ENCODE data around the gene UBC.
A peak's percentile ranks its signal among the peaks of the same experiment; 100 is the strongest.

Gene UBC

GRCh38 chr12:124940393-124941169, 26.1 kb upstream of the UBC start (continued):
- no peak for TF ChIP-seq ZNF132 (tag by site-specific recombination; IDR thresholded peaks at IDR 0.05; ENCODE audit: borderline replicate concordance)
- no peak for TF ChIP-seq FEZF1 (tag by site-specific recombination; IDR thresholded peaks at IDR 0.05)
- peak; percentile 86; the same call in 1 of the 2 replicates for TF ChIP-seq ZNF423 (tag by site-specific recombination; IDR thresholded peaks at IDR 0.05)
- no peak for TF ChIP-seq ZNF174 (tag by site-specific recombination; IDR thresholded peaks at IDR 0.05)
- peak; percentile 65 for TF ChIP-seq PATZ1 (tag by site-specific recombination; IDR thresholded peaks at IDR 0.05)
- TF ChIP-seq HOXA7 (CRISPR knock-in tag; IDR thresholded peaks at IDR 0.05; ENCODE audit: borderline replicate concordance) = no peak
- no peak for TF ChIP-seq ZNF350 (tag by site-specific recombination; IDR thresholded peaks at IDR 0.05)
- no peak for TF ChIP-seq ZNF266 (tag by site-specific recombination; IDR thresholded peaks at IDR 0.05; ENCODE audit: low read depth)
- peak; percentile 6; the same call in 1 of the 2 replicates for TF ChIP-seq PRDM1 (tag by site-specific recombination; IDR thresholded peaks at IDR 0.05)
- TF ChIP-seq ZNF768 (tag by site-specific recombination; IDR thresholded peaks at IDR 0.05) = no peak
- TF ChIP-seq ZXDB (tag by site-specific recombination; IDR thresholded peaks at IDR 0.05) = peak; percentile 70
- no peak for TF ChIP-seq ZNF112 (tag by site-specific recombination; IDR thresholded peaks at IDR 0.05)
- TF ChIP-seq ZNF362 (tag by site-specific recombination; IDR thresholded peaks at IDR 0.05) = no peak
- TF ChIP-seq ZNF184 (tag by site-specific recombination; IDR thresholded peaks at IDR 0.05) = no peak
- no peak for TF ChIP-seq ZNF521 (tag by site-specific recombination; IDR thresholded peaks at IDR 0.05)
- TF ChIP-seq ZNF133 (tag by site-specific recombination; IDR thresholded peaks at IDR 0.05) = no peak
- TF ChIP-seq ZNF404 (tag by site-specific recombination; IDR thresholded peaks at IDR 0.05) = no peak
- no peak for TF ChIP-seq ZNF473 (tag by site-specific recombination; IDR thresholded peaks at IDR 0.05)
- TF ChIP-seq ZNF394 (tag by site-specific recombination; IDR thresholded peaks at IDR 0.05; ENCODE audit: borderline replicate concordance) = peak; percentile 63
- no peak for TF ChIP-seq ZNF530 (tag by site-specific recombination; IDR thresholded peaks at IDR 0.05; ENCODE audit: low read depth)
- TF ChIP-seq GLI4 (tag by site-specific recombination; IDR thresholded peaks at IDR 0.05) = no peak
- TF ChIP-seq ZNF335 (tag by site-specific recombination; conservative IDR thresholded peaks at IDR 0.05) = no peak
- TF ChIP-seq ZNF837 (tag by site-specific recombination; IDR thresholded peaks at IDR 0.05) = no peak
- no peak for TF ChIP-seq ZNF791 (tag by site-specific recombination; IDR thresholded peaks at IDR 0.05)
- no peak for TF ChIP-seq ZNF514 (tag by site-specific recombination; IDR thresholded peaks at IDR 0.05)
- TF ChIP-seq ZNF701 (tag by site-specific recombination; IDR thresholded peaks at IDR 0.05) = no peak

- Histone ChIP-seq H3K27ac (ENCODE audit: extremely low read depth, low read depth, low read length) (peak overlapping the region; percentile 72), H3K4me3 (ENCODE audit: low read depth, low read length) (peak overlapping the region; percentile 34), H3K4me1 (ENCODE audit: control insufficient read depth, insufficient read depth, low read length) (peaks cover 4% of the 10 kb centered on the region), H3K36me3 (ENCODE audit: control insufficient read depth in 2 of 2, insufficient read depth in 1 of 2, low read length in 2 of 2) (peaks cover 0 to 3% of the 10 kb centered on the region in 2 experiments; a peak in 1 of 3 replicates), H3K9me3 (ENCODE audit: control insufficient read depth, insufficient read depth, low read depth, low read length) (no peaks in the 10 kb centered on the region)
- ChIA-PET CTCF (interaction anchor here (0.6 to 5.9 kb wide), 27 partner anchors 9 to 314 kb away, joined by 3 to 48 read pairs (median 6); partner anchors contain the start of genes BRI3BP and UBC), POLR2A (interaction anchor here (0.8 to 6.1 kb wide), 16 partner anchors 9 to 1227 kb away, joined by 3 to 109 read pairs (median 6); partner anchors contain the start of genes AACS, ATP6V0A2, SCARB1 and UBC)
- peak; percentile 75 for TF ChIP-seq PRDM10 (tag by site-specific recombination; IDR thresholded peaks at IDR 0.05)
Measured at GRCh38 chr12:124940143-124940392, 25.6 kb upstream of the UBC start.

All from HEK293 (cell line).